T47D (cell line): ENCODE measurements around the gene GRIK1.

ENCODE experiments used
- DNase-seq, 2 experiments: peaks; one replicate each; pipeline versions ENCODE4 v3.0.0 to v3.0.0-alpha.2; 2011 to 2012; ENCODE audit warnings: low read depth in 1 of 2, low spot score in 1 of 2
- JUND ChIP-seq: IDR thresholded peaks from 2 replicates; pipeline ENCODE4 v1.6.1; 2012; ENCODE audit warnings: low read depth
- in situ Hi-C: cut with HindIII; loops from 2 replicates; pipeline ENCODE4 v1.10.0; 2016; ENCODE audit warnings: low sequenced_read_pairs, low pct_unique_long_range_greater_than_20kb

Gene GRIK1

GRCh38 chr21:29712818-29713217, 227.0 kb downstream of the GRIK1 start:
- in situ Hi-C loops = no loop called here
- TF ChIP-seq JUND = no peak
- DNase-seq = no peak

GRCh38 chr21:29711236-29711635, 228.6 kb downstream of the GRIK1 start:
- in situ Hi-C loops = no loop called here
- DNase-seq = no peak
- no peak for TF ChIP-seq JUND

GRCh38 chr21:29710498-29710897, 229.3 kb downstream of the GRIK1 start:
- no peak for DNase-seq
- in situ Hi-C loops = no loop called here
- TF ChIP-seq JUND = no peak

- DNase-seq = no peak
- TF ChIP-seq JUND = no peak
- in situ Hi-C loops = no loop called here
Measured at GRCh38 chr21:29708401-29708800, 231.4 kb downstream of the GRIK1 start.

- TF ChIP-seq JUND = no peak
- in situ Hi-C loops = no loop called here
- no peak for DNase-seq
Measured at GRCh38 chr21:29704719-29705118, 235.1 kb downstream of the GRIK1 start.

GRCh38 chr21:29701676-29702075, 238.1 kb downstream of the GRIK1 start:
- in situ Hi-C loops = no loop called here
- no peak for TF ChIP-seq JUND
- DNase-seq = no peak

- no peak for TF ChIP-seq JUND
- in situ Hi-C loops = no loop called here
- no peak for DNase-seq
Measured at GRCh38 chr21:29697555-29698193, 242.1 kb downstream of the GRIK1 start.

GRCh38 chr21:29696937-29697336, 242.9 kb downstream of the GRIK1 start:
- no peak for TF ChIP-seq JUND
- no peak for DNase-seq
- in situ Hi-C loops = no loop called here

- no peak for TF ChIP-seq JUND
- in situ Hi-C loops = no loop called here
- no peak for DNase-seq
Measured at GRCh38 chr21:29691616-29692491, 247.9 kb downstream of the GRIK1 start.

GRCh38 chr21:29689753-29690152, 250.0 kb downstream of the GRIK1 start:
- DNase-seq = no peak
- no peak for TF ChIP-seq JUND
- in situ Hi-C loops = no loop called here

GRCh38 chr21:29684106-29684505, 255.7 kb downstream of the GRIK1 start:
- in situ Hi-C loops = no loop called here
- TF ChIP-seq JUND = no peak
- no peak for DNase-seq

- no peak for DNase-seq
- in situ Hi-C loops = no loop called here
- TF ChIP-seq JUND = no peak
Measured at GRCh38 chr21:29682800-29683199, 257.0 kb downstream of the GRIK1 start.

GRCh38 chr21:29680273-29680672, 259.5 kb downstream of the GRIK1 start:
- DNase-seq = no peak
- in situ Hi-C loops = no loop called here

More at GRCh38 chr21:29680273-29680672, 259.5 kb downstream of the GRIK1 start:
- TF ChIP-seq JUND = no peak
